Measurements from ENCODE around the gene TP53TG5.

Gene TP53TG5

DNA sequence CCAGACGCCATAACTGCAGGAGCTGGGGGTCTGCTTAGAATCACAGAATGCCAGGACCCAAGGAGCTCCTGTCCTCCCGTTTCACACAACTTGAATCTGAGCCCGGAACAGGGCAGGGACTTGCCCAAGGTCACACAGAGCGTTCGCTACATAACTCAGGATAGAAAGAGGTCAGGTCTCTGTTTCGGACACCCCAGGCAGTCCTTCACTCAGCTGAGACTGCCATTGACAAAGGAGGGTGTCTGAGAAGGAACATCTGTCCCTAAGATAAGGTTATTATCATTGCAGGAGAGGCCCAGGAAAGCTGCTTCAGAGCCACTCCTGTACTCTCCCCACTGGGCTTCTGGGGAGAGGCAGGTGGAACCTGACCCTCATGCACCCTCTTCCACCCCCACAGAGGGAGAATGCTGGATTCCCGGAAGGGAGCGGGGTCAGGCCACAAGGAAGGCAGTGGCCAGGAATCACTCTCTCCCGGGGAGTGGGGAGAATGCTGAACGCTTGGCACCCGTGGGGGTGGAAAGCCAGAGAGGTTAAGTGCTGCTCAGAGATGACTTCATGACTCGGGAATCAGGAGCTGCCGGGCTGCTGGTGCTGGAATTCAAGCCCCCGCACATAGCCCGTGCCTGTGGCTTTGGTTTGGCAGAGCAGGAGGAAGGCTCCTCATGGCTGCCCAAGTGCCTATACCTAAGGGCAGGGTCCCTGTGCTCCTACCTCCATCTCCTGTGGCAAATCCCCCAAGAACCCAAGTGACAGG lies 40.6 kb downstream of the TP53TG5 start:
- peak; percentile 88 for DNase-seq (ENCODE audit: low spot score)
- H3K27ac ChIP-seq = peak overlapping the region; percentile 88 to 98
- peak overlapping the region; percentile 40 for H3K4me3 ChIP-seq
- TF ChIP-seq, protein P1, sequence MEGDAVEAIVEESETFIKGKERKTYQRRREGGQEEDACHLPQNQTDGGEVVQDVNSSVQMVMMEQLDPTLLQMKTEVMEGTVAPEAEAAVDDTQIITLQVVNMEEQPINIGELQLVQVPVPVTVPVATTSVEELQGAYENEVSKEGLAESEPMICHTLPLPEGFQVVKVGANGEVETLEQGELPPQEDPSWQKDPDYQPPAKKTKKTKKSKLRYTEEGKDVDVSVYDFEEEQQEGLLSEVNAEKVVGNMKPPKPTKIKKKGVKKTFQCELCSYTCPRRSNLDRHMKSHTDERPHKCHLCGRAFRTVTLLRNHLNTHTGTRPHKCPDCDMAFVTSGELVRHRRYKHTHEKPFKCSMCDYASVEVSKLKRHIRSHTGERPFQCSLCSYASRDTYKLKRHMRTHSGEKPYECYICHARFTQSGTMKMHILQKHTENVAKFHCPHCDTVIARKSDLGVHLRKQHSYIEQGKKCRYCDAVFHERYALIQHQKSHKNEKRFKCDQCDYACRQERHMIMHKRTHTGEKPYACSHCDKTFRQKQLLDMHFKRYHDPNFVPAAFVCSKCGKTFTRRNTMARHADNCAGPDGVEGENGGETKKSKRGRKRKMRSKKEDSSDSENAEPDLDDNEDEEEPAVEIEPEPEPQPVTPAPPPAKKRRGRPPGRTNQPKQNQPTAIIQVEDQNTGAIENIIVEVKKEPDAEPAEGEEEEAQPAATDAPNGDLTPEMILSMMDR (IDR thresholded peaks at IDR 0.05) = no peak

DNA sequence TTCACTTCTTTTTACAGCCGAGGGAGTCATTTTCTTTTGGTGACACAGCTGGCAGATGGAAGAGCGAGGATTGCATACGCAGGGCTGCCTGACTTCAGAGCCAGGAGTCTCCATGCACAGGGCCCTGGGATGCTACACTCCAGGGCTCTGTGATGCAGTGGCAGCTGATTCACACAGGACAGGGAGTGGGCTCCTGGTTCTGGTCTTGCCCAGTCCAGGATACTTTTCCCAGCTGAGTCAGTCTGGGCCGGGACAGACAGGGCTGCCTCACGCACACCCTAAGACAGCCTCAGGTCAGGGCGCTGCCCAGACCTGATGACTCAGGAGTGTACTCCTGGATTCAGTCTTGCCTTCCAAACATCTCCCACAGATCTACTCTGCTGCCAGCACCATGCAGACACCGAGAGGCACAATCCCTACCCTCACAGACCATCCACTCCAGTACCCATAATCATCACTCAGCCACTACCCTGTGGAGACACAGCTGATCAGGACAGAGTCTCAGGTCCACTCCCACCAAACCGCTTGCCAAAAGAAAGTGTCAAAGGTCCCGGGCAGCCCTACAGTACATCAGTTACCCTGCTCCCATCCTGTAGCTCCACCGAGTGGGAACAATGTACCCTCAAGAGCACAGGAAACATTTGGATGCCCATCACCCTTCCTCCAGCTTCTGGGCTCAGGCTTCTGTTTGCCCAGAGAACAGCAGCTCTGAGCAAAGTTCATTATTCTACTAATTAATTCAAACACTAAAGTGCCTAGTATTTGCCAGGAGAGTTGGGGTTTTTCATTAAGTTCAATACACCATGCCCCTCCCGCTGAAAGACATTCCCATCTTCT lies 41.4 kb downstream of the TP53TG5 start:
- TF ChIP-seq, protein P1 (IDR thresholded peaks at IDR 0.05) = no peak
- H3K4me3 ChIP-seq = peak overlapping the region; percentile 12
- H3K27ac ChIP-seq = peak overlapping the region; percentile 88 to 98
- DNase-seq (ENCODE audit: low spot score) = peak; percentile 88

DNA sequence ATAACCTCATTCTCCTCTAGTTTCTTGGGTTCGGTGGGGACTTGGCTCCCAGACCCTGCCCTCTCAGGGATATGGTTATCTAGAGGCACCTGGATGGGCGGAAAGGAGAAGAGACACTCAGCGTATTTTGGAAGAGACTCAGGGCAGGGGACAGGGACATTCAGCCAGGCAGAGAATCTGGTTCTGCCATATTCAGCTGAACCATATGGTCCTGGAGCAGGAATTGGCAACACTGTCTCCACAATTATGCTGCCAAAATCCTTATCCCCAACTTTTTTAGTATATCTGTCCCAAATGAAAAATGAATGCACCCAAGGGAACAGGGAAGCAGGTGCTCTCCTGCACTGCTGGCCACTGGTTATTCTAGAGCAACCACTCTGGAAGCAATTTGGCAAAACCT lies 47.6 kb downstream of the TP53TG5 start:
- TF ChIP-seq, protein P1 (IDR thresholded peaks at IDR 0.05) = no peak
- Histone ChIP-seq H3K27ac (no peak overlapping the region), H3K4me3 (no peak overlapping the region)
- no peak for DNase-seq (ENCODE audit: low spot score)

GRCh38 chr20:45329497-45330319 lies 48.4 kb downstream of the TP53TG5 start:
- H3K4me3 ChIP-seq = no peak overlapping the region
- DNase-seq (ENCODE audit: low spot score) = no peak
- no peak overlapping the region for H3K27ac ChIP-seq
- TF ChIP-seq, protein P1 (IDR thresholded peaks at IDR 0.05) = no peak

- DNase-seq (ENCODE audit: low spot score) = no peak
- Histone ChIP-seq H3K27ac (no peak overlapping the region), H3K4me3 (no peak overlapping the region)
- TF ChIP-seq, protein P1 (IDR thresholded peaks at IDR 0.05) = no peak
These were observed 49.7 kb downstream of the TP53TG5 start for GRCh38 chr20:45328451-45328850.

GRCh38 chr20:45325371-45325770 lies 52.8 kb downstream of the TP53TG5 start:
- TF ChIP-seq, protein P1 (IDR thresholded peaks at IDR 0.05) = no peak
- no peak for DNase-seq (ENCODE audit: low spot score)
- Histone ChIP-seq H3K27ac (no peak overlapping the region), H3K4me3 (no peak overlapping the region)

All from coronary artery (tissue), 2 donors.